ENCODE results near the gene BRSK2.

DNA sequence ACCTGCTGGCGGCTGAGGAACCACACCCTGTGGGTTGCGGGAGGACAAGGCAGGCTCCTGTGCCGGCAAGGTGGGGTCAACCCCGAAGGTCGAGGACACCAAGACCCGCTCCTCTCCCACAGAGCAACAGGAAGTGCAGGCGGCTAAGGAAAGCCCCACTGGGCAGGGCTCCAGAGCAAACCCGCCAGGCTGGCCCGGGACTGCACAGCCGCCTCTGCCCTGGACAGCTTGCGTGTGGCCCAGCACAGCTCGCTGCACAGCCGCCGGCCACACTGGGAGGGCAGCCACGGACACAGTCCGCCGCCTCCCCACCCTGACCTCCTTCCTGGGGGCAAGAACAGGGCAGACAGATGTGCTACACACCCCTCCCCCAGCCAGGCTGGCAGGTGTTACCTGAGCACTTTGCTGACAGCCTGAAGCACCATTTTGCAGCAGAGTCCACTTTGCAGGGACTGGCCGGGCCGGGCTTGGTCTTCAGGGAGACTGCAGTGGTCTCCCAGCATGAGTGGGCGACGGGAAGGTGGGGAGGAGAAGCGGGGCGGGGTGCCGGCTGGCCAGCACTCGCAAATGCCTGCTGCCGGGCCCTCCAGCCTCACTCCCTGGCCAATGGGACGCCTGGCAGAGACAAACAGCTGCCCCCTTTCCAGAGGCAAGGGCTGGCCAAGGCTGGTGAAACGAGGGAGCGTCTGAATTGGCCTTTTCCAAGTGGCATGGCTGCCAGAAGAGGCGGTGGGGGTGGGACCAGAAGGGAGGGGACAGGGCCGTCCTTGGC, 96.5 kb downstream of the BRSK2 start, which contains the start of gene MOB2:
- TF ChIP-seq CTCF (conservative IDR thresholded peaks at IDR 0.05 in 1 of 2, IDR thresholded peaks at IDR 0.05 in 1 of 2; ENCODE audit: low read depth in 1 of 2, low read length in 2 of 2) (no peak), EZH2 (IDR thresholded peaks at IDR 0.05; ENCODE audit: low read length, missing control alignments) (no peak)
